Erythroblast (primary cell): ENCODE data around the gene TCF12.

Experiments used
- GATA1 ChIP-seq: IDR thresholded peaks from 2 replicates; pipeline ENCODE4 v1.6.1; 2011; ENCODE audit warnings: low read depth, mild to moderate bottlenecking, control low read depth, low read length, moderate library complexity
- POLR2A ChIP-seq: IDR thresholded peaks from 2 replicates; pipeline ENCODE4 v1.6.1; 2011; ENCODE audit warnings: mild to moderate bottlenecking, low read length

- TF ChIP-seq POLR2A (no peak), GATA1 (no peak)
Measured at GRCh38 chr15:56969265-56969895, 50.9 kb downstream of the TCF12 start.
